HCEC 1CT (cell line): Measurements from ENCODE around the gene CRYGB.

Experiments used
- DNase-seq: peaks from one replicate; pipeline ENCODE4 v3.0.0-alpha.2; 2017

CRYGB gene

GRCh38 chr2:208146006-208146405 is at the start of gene CRYGB:
CRYGB (minus strand) TSS chr2:208146158; CDS start chr2:208146120, 38 bp downstream.
- DNase-seq = no peak

GRCh38 chr2:208195531-208195930 is 49.6 kb upstream of the CRYGB start:
- peak; percentile 26 for DNase-seq

GRCh38 chr2:208192611-208193236 is 46.8 kb upstream of the CRYGB start:
- no peak for DNase-seq

- DNase-seq = no peak
Observed at GRCh38 chr2:208189810-208190503, 44.0 kb upstream of the CRYGB start, which contains the start of gene C2orf80. C2orf80 (minus strand) TSS chr2:208190030; CDS start chr2:208186986, 3,044 bp downstream.

GRCh38 chr2:208189069-208189809 is 43.3 kb upstream of the CRYGB start:
- no peak for DNase-seq

- DNase-seq = no peak
Observed at GRCh38 chr2:208186893-208187292, 40.9 kb upstream of the CRYGB start.

GRCh38 chr2:208186465-208186864 is 40.5 kb upstream of the CRYGB start:
- DNase-seq = no peak

GRCh38 chr2:208183972-208184705 is 38.2 kb upstream of the CRYGB start:
- DNase-seq = no peak

GRCh38 chr2:208183526-208183925 is 37.6 kb upstream of the CRYGB start:
- DNase-seq = no peak

GRCh38 chr2:208182835-208183234 is 36.9 kb upstream of the CRYGB start:
- DNase-seq = no peak

- DNase-seq = no peak
Observed at GRCh38 chr2:208179028-208179609, 33.2 kb upstream of the CRYGB start.

- no peak for DNase-seq
Observed at GRCh38 chr2:208175840-208176153, 29.8 kb upstream of the CRYGB start.

GRCh38 chr2:208175069-208175839 is 29.3 kb upstream of the CRYGB start:
- peak; percentile 81 for DNase-seq

GRCh38 chr2:208174144-208174543 is 28.2 kb upstream of the CRYGB start:
- DNase-seq = no peak

- DNase-seq = no peak
Observed at GRCh38 chr2:208172125-208172524, 26.2 kb upstream of the CRYGB start.

- DNase-seq = no peak
Observed at GRCh38 chr2:208164951-208165755, 19.2 kb upstream of the CRYGB start.

GRCh38 chr2:208163489-208163888 is 17.5 kb upstream of the CRYGB start, which contains the start of gene CRYGA:
CRYGA (minus strand) TSS chr2:208163589; CDS start chr2:208163556, 33 bp downstream.
- no peak for DNase-seq

- no peak for DNase-seq
Observed at GRCh38 chr2:208156439-208156838, 10.5 kb upstream of the CRYGB start.

- DNase-seq = no peak
Observed at GRCh38 chr2:208153156-208153555, 7.2 kb upstream of the CRYGB start.

GRCh38 chr2:208150956-208151355 is 5.0 kb upstream of the CRYGB start:
- no peak for DNase-seq

GRCh38 chr2:208150094-208150493 is 4.1 kb upstream of the CRYGB start:
- DNase-seq = no peak
